Lower leg skin (tissue), 4 donors: ENCODE results near the gene TMEM242. TPM values are rescaled to one million over a fixed set of nuclear protein-coding genes. Genes with fewer than 3 reads are reported as not detected.

Experiments used
- DNase-seq, 2 donors: peaks; one replicate each; pipeline ENCODE4 v3.0.0-alpha.2; 2019; ENCODE audit warnings: low spot score in 2 of 2
- H3K4me3 ChIP-seq: fragments of 200-600 bp; sonication (generic); 2 replicates; pipeline ENCODE4 v1.5.1; 2017; ENCODE audit warnings: mild to moderate bottlenecking, low read depth; ENCODE audit not compliant: poor library complexity, severe bottlenecking
- POLR2A ChIP-seq, 2 donors: fragments of 450-650 bp; IDR thresholded peaks; one replicate each; pipeline ENCODE4 v1.6.1; 2016 to 2017; ENCODE audit warnings: antibody characterized with exemption in 2 of 2, mild to moderate bottlenecking in 1 of 2, moderate library complexity in 1 of 2
- WGBS, 2 donors: methylation state at CpG; one replicate each; pipeline ENCODE4 v1.1.5; 2018; 5-methylcytosine and 5-hydroxymethylcytosine counted together
- intact Hi-C: fragments of 100-400 bp; cut with DNase I; formaldehyde crosslinking; loops from one replicate; pipeline ENCODE4 v1.15.0; 2023; ENCODE audit warnings: low total_unique reads
- total RNA-seq, 4 donors: library from RNA; depleted of rRNA; stranded (reverse); fragments of >200 nt; gene quantifications; one replicate each; pipeline ENCODE4 v1.1.0, GENCODE V29; 2016
- TF ChIP-seq, protein P1 (sequence below), 3 donors: fragments of 450-650 bp; IDR thresholded peaks; one replicate each; pipeline ENCODE4 v1.5.1; 2016; ENCODE audit warnings: antibody characterized with exemption in 3 of 3, mild to moderate bottlenecking in 3 of 3, moderate library complexity in 2 of 3

TMEM242 gene
- total RNA-seq, 4 donors from 2014 or later: 4.5 to 6.7 (median 4.8) TPM

- 1% methylated on average over 57 to 68 of the region's 93 CpGs for WGBS, 2 donors
- intact Hi-C loops: no loop called here
- H3K4me3 ChIP-seq: peak overlapping the region; percentile 12
- TF ChIP-seq, protein P1, sequence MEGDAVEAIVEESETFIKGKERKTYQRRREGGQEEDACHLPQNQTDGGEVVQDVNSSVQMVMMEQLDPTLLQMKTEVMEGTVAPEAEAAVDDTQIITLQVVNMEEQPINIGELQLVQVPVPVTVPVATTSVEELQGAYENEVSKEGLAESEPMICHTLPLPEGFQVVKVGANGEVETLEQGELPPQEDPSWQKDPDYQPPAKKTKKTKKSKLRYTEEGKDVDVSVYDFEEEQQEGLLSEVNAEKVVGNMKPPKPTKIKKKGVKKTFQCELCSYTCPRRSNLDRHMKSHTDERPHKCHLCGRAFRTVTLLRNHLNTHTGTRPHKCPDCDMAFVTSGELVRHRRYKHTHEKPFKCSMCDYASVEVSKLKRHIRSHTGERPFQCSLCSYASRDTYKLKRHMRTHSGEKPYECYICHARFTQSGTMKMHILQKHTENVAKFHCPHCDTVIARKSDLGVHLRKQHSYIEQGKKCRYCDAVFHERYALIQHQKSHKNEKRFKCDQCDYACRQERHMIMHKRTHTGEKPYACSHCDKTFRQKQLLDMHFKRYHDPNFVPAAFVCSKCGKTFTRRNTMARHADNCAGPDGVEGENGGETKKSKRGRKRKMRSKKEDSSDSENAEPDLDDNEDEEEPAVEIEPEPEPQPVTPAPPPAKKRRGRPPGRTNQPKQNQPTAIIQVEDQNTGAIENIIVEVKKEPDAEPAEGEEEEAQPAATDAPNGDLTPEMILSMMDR (IDR thresholded peaks at IDR 0.05): no peak
- no peak for TF ChIP-seq POLR2A (IDR thresholded peaks at IDR 0.05)
- peak; percentile 74 to 96 for DNase-seq
These were observed 48.7 kb downstream of the TMEM242 start for GRCh38 chr6:157274471-157275226.

DNA sequence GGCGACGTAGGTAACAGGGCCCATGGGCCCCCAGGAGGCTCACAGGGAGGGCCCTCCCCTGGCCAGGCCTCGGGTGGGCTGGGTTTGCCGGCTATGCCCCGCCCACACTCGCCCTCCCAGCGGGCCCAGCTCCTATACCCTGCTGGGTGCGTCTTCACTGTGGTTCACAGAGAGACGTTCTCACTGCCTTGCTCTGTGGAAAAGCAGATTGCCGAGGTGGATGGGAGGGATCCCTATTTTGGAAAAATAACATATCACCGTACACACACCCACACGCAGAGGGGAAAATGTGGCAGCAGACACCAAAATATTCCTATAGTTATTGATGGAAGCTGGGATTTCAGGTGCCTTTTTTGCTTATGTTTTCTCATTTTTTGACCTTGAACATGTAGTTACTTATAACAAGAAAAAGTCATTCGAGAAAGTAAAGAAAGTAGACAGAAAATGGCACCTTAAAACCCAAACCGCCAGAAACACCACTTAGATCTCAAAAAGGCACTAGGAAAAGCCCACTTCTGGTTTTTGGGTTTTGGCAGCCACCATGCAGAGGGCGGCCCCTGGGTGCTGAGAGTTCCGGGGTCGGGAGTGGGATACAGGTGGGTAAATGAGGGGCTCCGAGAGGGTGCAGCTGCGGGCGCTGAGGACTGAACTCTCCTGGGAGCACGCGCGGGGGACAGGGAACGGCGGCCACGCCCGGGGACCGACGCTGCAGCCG, 49.4 kb downstream of the TMEM242 start:
- TF ChIP-seq POLR2A (IDR thresholded peaks at IDR 0.05): no peak
- TF ChIP-seq, protein P1 (IDR thresholded peaks at IDR 0.05): no peak
- intact Hi-C loops: no loop called here
- peak overlapping the region; percentile 12 for H3K4me3 ChIP-seq
- 16% methylated on average over 30 of the region's 30 CpGs for WGBS, 2 donors
- peak in 1 of 2 donors; percentile 87 for DNase-seq

DNA sequence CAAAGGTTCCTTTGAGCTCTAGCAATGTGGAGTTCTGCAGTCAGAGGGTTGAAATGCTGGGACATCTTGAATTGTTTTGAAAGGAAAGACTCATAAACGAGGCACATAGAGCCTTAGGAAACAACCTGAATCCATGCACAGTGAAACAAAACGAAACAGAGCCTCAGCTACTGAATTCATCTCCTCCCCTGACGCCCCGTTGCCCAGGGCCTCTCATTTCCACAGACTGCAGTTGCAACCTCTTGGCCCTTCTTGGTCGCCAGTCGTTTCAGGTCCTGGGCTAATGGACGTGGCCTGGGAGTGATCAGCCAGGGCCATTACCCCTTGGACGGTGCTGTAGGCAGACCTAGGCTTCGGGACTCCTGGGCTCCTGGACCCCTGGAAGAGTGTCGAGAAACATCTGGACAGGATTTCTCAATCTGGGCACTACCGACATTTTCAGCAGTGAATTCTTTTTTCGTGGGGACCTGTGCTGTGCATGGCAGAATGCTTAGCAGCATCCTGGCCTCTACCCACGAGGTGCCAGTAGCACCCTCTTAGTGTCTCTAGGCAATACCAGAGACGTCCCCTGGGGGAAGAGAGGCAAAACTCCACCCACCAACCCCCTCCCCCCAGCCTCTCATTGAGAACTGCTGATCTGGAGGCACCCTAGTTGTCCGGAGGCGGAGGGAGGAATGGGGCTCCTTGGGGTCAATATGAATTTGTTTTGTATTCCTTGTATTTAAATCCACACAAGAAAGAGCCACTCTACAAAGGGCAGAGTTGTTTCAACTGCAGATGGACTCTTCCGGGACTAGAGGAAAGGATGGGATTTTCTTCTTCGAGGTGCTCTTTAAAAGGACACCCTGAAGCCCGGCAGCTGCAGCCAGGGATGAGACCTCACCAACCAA, 50.2 kb downstream of the TMEM242 start:
- 66 to 68% methylated on average over 19 of the region's 19 CpGs for WGBS, 2 donors
- no peak overlapping the region for H3K4me3 ChIP-seq
- peak; percentile 31 to 88 for DNase-seq
- intact Hi-C loops: no loop called here
- TF ChIP-seq, protein P1 (IDR thresholded peaks at IDR 0.05): no peak
- TF ChIP-seq POLR2A (IDR thresholded peaks at IDR 0.05): no peak

GRCh38 chr6:157272372-157272771, 50.9 kb downstream of the TMEM242 start:
- 76 to 90% methylated on average over 7 of the region's 7 CpGs for WGBS, 2 donors
- DNase-seq: peak in 1 of 2 donors; percentile 81
- intact Hi-C loops: no loop called here
- TF ChIP-seq POLR2A (IDR thresholded peaks at IDR 0.05): no peak
- TF ChIP-seq, protein P1 (IDR thresholded peaks at IDR 0.05): no peak
- no peak overlapping the region for H3K4me3 ChIP-seq

DNA sequence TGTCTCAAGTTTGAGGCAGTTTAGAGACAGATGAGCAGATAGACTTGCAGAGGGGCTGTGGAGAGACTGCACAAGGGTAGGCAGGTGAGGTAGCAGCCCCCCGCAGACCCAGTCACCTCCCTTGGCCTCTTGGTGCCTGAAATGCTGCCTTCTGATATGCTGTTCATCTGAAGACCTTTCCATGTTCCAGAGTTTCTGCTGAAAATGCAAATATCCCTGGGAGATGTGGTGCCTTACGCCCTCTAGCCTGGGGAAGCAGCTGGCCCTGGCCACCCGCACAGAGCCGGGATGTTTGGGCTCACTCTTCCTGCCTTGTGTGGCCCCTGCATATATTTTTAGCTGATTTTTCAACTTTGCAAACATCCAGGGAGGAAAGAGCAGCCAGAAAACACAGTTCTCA, 51.4 kb downstream of the TMEM242 start:
- TF ChIP-seq POLR2A (IDR thresholded peaks at IDR 0.05): no peak
- TF ChIP-seq, protein P1 (IDR thresholded peaks at IDR 0.05): no peak
- DNase-seq: peak in 1 of 2 donors; percentile 58
- WGBS, 2 donors: 81 to 85% methylated on average over 4 of the region's 4 CpGs
- intact Hi-C loops: no loop called here
- no peak overlapping the region for H3K4me3 ChIP-seq
